Astrocyte (in vitro differentiated cells and primary cell): ENCODE measurements around the gene ELMO1. TPM values are rescaled to one million over a fixed set of nuclear protein-coding genes. Genes with fewer than 3 reads are reported as not detected.

ENCODE experiments used
- DNase-seq: peaks from one replicate; pipeline ENCODE4 v3.0.0-alpha.2; 2010; ENCODE audit warnings: low read depth
- FAIRE-seq: peaks from 2 replicates; lab custom pipeline; 2011; peaks lifted over from hg19 to GRCh38; lab: Jason Lieb, UNC
- H2AFZ ChIP-seq: 2 replicates; pipeline ENCODE4 v1.6.0; 2012; ENCODE audit warnings: low read depth, low read length, inconsistent platforms
- H3K27ac ChIP-seq: 2 replicates; pipeline ENCODE4 v1.5.1; 2011; ENCODE audit warnings: low read depth, low read length, inconsistent platforms
- H3K27me3 ChIP-seq: 2 replicates; pipeline ENCODE4 v1.6.0; 2011; ENCODE audit warnings: low read length, inconsistent platforms; ENCODE audit not compliant: insufficient read depth
- H3K36me3 ChIP-seq: 2 replicates; pipeline ENCODE4 v1.5.1; 2011; ENCODE audit warnings: low read length, inconsistent platforms; ENCODE audit not compliant: insufficient read depth
- H3K4me1 ChIP-seq: 2 replicates; pipeline ENCODE4 v1.5.1; 2011; ENCODE audit warnings: low read length, inconsistent platforms; ENCODE audit not compliant: insufficient read depth
- H3K4me2 ChIP-seq: 2 replicates; pipeline ENCODE4 v1.6.0; 2012; ENCODE audit warnings: low read length, inconsistent platforms
- H3K4me3 ChIP-seq: 2 replicates; pipeline ENCODE4 v1.5.1; 2011; ENCODE audit warnings: low read depth, mild to moderate bottlenecking, low read length, inconsistent platforms; ENCODE audit not compliant: insufficient read depth
- H3K79me2 ChIP-seq: 2 replicates; pipeline ENCODE4 v1.6.0; 2012; ENCODE audit warnings: mild to moderate bottlenecking, low read length, inconsistent platforms; ENCODE audit not compliant: insufficient read depth
- H3K9ac ChIP-seq: 2 replicates; pipeline ENCODE4 v1.6.0; 2012; ENCODE audit warnings: mild to moderate bottlenecking, low read length, inconsistent platforms
- H3K9me3 ChIP-seq: 2 replicates; pipeline ENCODE4 v1.5.1; 2012; ENCODE audit warnings: low read depth, mild to moderate bottlenecking, low read length, inconsistent platforms; ENCODE audit not compliant: insufficient read depth
- H4K20me1 ChIP-seq: 2 replicates; pipeline ENCODE4 v1.6.0; 2012; ENCODE audit warnings: low read length, inconsistent platforms; ENCODE audit not compliant: insufficient read depth
- H3K27ac Mint-ChIP-seq: one replicate; pipeline ENCODE4 v1.8.0; 2021; ENCODE audit warnings: mild to moderate bottlenecking, mixed read lengths; ENCODE audit not compliant: unreplicated experiment
- H3K27me3 Mint-ChIP-seq: one replicate; pipeline ENCODE4 v1.8.0; 2021; ENCODE audit warnings: low read depth, mixed read lengths; ENCODE audit not compliant: unreplicated experiment
- H3K36me3 Mint-ChIP-seq: one replicate; pipeline ENCODE4 v1.8.0; 2021; ENCODE audit warnings: low read depth, mixed read lengths; ENCODE audit not compliant: unreplicated experiment
- H3K4me1 Mint-ChIP-seq: one replicate; pipeline ENCODE4 v1.8.0; 2021; ENCODE audit warnings: low read depth, mixed read lengths; ENCODE audit not compliant: unreplicated experiment
- H3K4me3 Mint-ChIP-seq: one replicate; pipeline ENCODE4 v1.8.0; 2021; ENCODE audit warnings: mild to moderate bottlenecking, moderate library complexity, mixed read lengths; ENCODE audit not compliant: unreplicated experiment
- H3K9me3 Mint-ChIP-seq: one replicate; pipeline ENCODE4 v1.8.0; 2021; ENCODE audit warnings: mild to moderate bottlenecking, mixed read lengths; ENCODE audit not compliant: unreplicated experiment
- EZH2 ChIP-seq: IDR thresholded peaks from 2 replicates; pipeline ENCODE4 v1.6.1; 2012; ENCODE audit warnings: mild to moderate bottlenecking, low read length, inconsistent platforms; ENCODE audit not compliant: insufficient read depth
- total RNA-seq: library from RNA; stranded (reverse); gene quantifications from 2 replicates; pipeline ENCODE4 v1.2.1, GENCODE V29; 2021
- TF ChIP-seq, protein P1 (sequence below): IDR thresholded peaks from 2 replicates; pipeline ENCODE4 v1.5.1; 2011; ENCODE audit warnings: low read depth, mild to moderate bottlenecking, inconsistent platforms, low read length, moderate library complexity; ENCODE audit not compliant: insufficient read depth

ELMO1 gene
- total RNA-seq, 1 donor from 2014 or later = 20.4 TPM

DNA sequence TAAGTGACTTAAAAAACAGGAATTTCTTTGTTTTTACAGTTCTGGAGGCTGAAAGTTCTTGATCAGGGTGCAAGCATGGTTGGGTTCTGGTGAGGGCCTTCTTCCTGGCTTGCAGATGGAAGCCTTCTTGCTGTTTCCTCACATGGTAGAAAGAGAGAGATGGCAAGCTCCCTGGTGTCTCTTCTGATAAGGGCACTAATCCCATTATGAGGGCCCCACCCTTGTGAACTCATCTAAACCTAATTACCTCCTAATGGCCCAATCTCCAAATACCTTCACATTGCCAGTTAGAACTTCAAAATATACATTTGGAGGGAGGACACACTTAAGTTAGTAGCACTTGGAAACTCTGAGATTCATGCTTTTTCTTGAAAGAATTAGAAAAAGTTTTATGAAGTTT is 410.0 kb downstream of the ELMO1 start:
- Histone ChIP-seq H2AFZ (no peak overlapping the region), H3K79me2 (no peaks in the 10 kb centered on the region), H3K27ac (no peak overlapping the region), H3K36me3 (no peaks in the 10 kb centered on the region), H3K9me3 (no peaks in the 10 kb centered on the region), H3K4me1 (no peaks in the 10 kb centered on the region), H3K4me3 (no peak overlapping the region), H3K9ac (no peak overlapping the region), H3K4me2 (no peak overlapping the region), H3K27me3 (no peaks in the 10 kb centered on the region), H4K20me1 (no peaks in the 10 kb centered on the region)
- Mint-ChIP-seq H3K27ac (no peak overlapping the region), H3K27me3 (no peaks in the 10 kb centered on the region), H3K9me3 (peaks cover 7% of the 10 kb centered on the region), H3K36me3 (peaks cover 17% of the 10 kb centered on the region), H3K4me3 (no peak overlapping the region), H3K4me1 (peaks cover 4% of the 10 kb centered on the region)
- no peak for DNase-seq
- no peak for TF ChIP-seq EZH2
- TF ChIP-seq, protein P1, sequence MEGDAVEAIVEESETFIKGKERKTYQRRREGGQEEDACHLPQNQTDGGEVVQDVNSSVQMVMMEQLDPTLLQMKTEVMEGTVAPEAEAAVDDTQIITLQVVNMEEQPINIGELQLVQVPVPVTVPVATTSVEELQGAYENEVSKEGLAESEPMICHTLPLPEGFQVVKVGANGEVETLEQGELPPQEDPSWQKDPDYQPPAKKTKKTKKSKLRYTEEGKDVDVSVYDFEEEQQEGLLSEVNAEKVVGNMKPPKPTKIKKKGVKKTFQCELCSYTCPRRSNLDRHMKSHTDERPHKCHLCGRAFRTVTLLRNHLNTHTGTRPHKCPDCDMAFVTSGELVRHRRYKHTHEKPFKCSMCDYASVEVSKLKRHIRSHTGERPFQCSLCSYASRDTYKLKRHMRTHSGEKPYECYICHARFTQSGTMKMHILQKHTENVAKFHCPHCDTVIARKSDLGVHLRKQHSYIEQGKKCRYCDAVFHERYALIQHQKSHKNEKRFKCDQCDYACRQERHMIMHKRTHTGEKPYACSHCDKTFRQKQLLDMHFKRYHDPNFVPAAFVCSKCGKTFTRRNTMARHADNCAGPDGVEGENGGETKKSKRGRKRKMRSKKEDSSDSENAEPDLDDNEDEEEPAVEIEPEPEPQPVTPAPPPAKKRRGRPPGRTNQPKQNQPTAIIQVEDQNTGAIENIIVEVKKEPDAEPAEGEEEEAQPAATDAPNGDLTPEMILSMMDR = no peak
- FAIRE-seq = no peak

DNA sequence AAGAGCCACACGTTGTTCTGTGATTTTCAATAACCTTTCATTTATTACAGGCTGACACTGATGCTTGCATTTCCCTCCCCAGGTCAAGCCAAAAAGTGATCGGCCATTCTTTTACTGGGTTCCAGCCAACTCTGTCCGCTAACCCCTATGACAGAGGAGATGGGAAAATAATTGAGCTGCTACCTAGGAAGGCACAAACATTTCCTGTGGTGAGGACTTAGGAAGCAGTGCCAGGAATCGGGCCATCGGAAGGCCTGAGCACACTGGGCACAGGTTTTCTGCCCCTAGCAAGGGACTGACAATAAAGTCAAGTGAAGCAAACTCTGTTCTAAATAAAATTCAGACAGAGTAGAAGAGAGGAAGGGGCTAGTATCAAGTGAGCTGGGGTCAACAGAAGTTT is 411.4 kb downstream of the ELMO1 start:
- peaks cover 7% of the 10 kb centered on the region for H3K9me3 Mint-ChIP-seq
- H3K4me3 Mint-ChIP-seq = no peak overlapping the region
- H3K27me3 ChIP-seq = no peaks in the 10 kb centered on the region

DNA sequence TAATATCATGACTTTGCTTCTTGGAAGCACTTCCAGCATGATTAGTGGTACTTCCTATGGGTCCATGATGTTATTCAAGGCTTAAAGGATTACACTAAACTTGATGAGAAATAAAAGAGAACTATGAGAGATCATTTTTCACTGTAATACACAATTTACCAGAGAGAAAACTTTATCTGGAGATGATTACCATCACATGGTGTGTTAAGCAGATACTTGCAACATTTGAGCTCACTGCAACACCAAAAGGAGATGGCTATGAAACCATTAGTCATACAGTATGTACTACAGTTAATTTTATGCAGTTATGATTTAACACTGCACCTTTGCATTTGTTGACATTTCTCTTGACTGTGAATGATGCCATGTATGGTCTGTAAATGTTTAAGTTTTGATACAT is 413.0 kb downstream of the ELMO1 start:
- Mint-ChIP-seq H3K27ac (no peak overlapping the region), H3K27me3 (no peaks in the 10 kb centered on the region), H3K9me3 (peaks cover 7% of the 10 kb centered on the region), H3K36me3 (peaks cover 17% of the 10 kb centered on the region), H3K4me3 (no peak overlapping the region), H3K4me1 (peaks cover 32% of the 10 kb centered on the region)
- TF ChIP-seq, protein P1 = no peak
- TF ChIP-seq EZH2 = no peak
- DNase-seq (no peak), FAIRE-seq (no peak)
- H3K79me2 ChIP-seq = no peaks in the 10 kb centered on the region
- no peak overlapping the region for H3K4me2 ChIP-seq
- H3K36me3 ChIP-seq = no peaks in the 10 kb centered on the region
- no peaks in the 10 kb centered on the region for H3K9me3 ChIP-seq
- H3K4me1 ChIP-seq = peaks cover 18% of the 10 kb centered on the region
- no peak overlapping the region for H2AFZ ChIP-seq
- no peak overlapping the region for H3K4me3 ChIP-seq
- no peak overlapping the region for H3K9ac ChIP-seq
- H4K20me1 ChIP-seq = no peaks in the 10 kb centered on the region
- H3K27ac ChIP-seq = no peak overlapping the region
- no peaks in the 10 kb centered on the region for H3K27me3 ChIP-seq

More for the DNA sequence above, 411.4 kb downstream of the ELMO1 start:
- H3K9me3 ChIP-seq = no peaks in the 10 kb centered on the region
- H4K20me1 ChIP-seq = no peaks in the 10 kb centered on the region
- peaks cover 17% of the 10 kb centered on the region for H3K36me3 Mint-ChIP-seq
- H3K9ac ChIP-seq = no peak overlapping the region
- no peaks in the 10 kb centered on the region for H3K79me2 ChIP-seq
- H3K4me1 Mint-ChIP-seq = peaks cover 17% of the 10 kb centered on the region
- H3K27ac Mint-ChIP-seq = no peak overlapping the region
- FAIRE-seq = no peak
- H3K4me1 ChIP-seq = peaks cover 7% of the 10 kb centered on the region
- H3K4me2 ChIP-seq = no peak overlapping the region
- H3K27ac ChIP-seq = no peak overlapping the region
- no peaks in the 10 kb centered on the region for H3K36me3 ChIP-seq
- TF ChIP-seq EZH2 = no peak
- TF ChIP-seq, protein P1 = no peak
- no peak for DNase-seq
- H3K4me3 ChIP-seq = no peak overlapping the region
- no peaks in the 10 kb centered on the region for H3K27me3 Mint-ChIP-seq
- H2AFZ ChIP-seq = no peak overlapping the region
